ENCODE results near the gene UNG. TPM values are rescaled to one million over a fixed set of nuclear protein-coding genes. Genes with fewer than 3 reads are reported as not detected.

Gene UNG
- total and polyA plus RNA-seq, 2 experiments from 2014 or later, result 27.3 to 32.7 TPM

GRCh38 chr12:109121346-109121880 is 24.0 kb downstream of the UNG start:
- no peaks in the 10 kb centered on the region for H3F3A ChIP-seq (ENCODE audit: insufficient read depth)
- TF ChIP-seq EZH2phosphoT487 (IDR thresholded peaks at IDR 0.05; ENCODE audit: insufficient read depth, low read depth) (no peak), EZH2 (IDR thresholded peaks at IDR 0.05; ENCODE audit: insufficient read depth, poor library complexity, severe bottlenecking) (no peak)
- no peak overlapping the region for H3K4me2 ChIP-seq (ENCODE audit: unreplicated experiment)
- H3K27me3 ChIP-seq (replicated peaks; ENCODE audit: insufficient read depth), result no peaks in the 10 kb centered on the region
- H3K27ac ChIP-seq, result no peak overlapping the region
- H4K20me1 ChIP-seq (ENCODE audit: insufficient read depth), result no peaks in the 10 kb centered on the region
- in situ Hi-C loops (cut with MboI), result no loop called here
- WGBS, 2 experiments (ENCODE audit: low coverage in 1 of 2, low lambda C conversion rate in 2 of 2, missing lambda C conversion rate in 2 of 2), result 60 to 61% methylated on average over 3 of the region's 3 CpGs
- H3K9me3 ChIP-seq (ENCODE audit: low read depth), result no peaks in the 10 kb centered on the region
- DNase-seq, result no peak
- H3K4me1 ChIP-seq (ENCODE audit: insufficient read depth), result no peaks in the 10 kb centered on the region
- no peaks in the 10 kb centered on the region for H3K79me2 ChIP-seq (ENCODE audit: insufficient read depth)
- no peaks in the 10 kb centered on the region for H3K9me2 ChIP-seq (ENCODE audit: insufficient read depth)
- H3K9ac ChIP-seq, result no peak overlapping the region
- H3K4me3 ChIP-seq, result no peak overlapping the region
- no peak overlapping the region for H2AFZ ChIP-seq
- H3K36me3 ChIP-seq (ENCODE audit: low read depth), result no peaks in the 10 kb centered on the region

DNA sequence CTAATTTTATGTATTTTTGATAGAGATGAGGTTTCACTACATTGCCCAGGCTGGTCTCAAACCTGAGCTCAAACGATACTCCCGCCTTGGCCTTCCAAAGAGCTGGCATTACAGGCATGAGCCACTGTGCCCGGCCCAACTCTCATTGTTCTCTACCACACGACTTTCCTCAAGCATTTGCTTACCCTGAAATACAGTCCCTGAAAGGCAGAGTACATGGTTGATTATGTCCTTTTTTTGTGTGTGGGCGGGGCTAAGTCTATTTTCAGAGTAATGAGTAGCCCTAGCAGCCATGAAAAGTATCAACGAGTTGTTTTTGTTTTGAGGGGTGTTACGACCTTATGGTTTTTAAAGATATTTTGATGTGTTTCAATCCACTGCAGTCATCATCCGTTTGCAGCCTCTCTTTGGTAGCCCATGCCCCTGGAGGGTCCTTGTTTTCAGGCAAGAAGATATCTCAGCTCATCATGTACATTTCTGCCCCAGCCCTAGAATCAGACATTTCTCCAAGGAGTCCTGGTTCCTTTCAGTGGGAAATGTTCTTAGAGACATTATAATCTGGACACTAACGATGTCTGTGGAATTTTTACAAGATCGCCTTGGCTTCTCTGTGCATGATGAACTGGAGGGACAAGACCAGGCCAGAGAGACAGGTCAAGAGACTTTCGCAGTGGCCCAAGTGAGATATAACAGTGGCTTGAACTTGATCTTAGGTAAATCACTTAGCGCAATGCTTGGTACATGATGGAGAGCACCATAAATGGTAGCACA is 27.7 kb downstream of the UNG start:
- Histone ChIP-seq H3K36me3 (ENCODE audit: low read depth) (no peaks in the 10 kb centered on the region), H3K4me1 (ENCODE audit: insufficient read depth) (no peaks in the 10 kb centered on the region), H2AFZ (no peak overlapping the region), H3K79me2 (ENCODE audit: insufficient read depth) (no peaks in the 10 kb centered on the region), H3K9me3 (ENCODE audit: low read depth) (no peaks in the 10 kb centered on the region), H3K4me2 (ENCODE audit: unreplicated experiment) (no peak overlapping the region), H3K9ac (no peak overlapping the region), H3K27me3 (replicated peaks; ENCODE audit: insufficient read depth) (no peaks in the 10 kb centered on the region), H4K20me1 (ENCODE audit: insufficient read depth) (no peaks in the 10 kb centered on the region), H3F3A (ENCODE audit: insufficient read depth) (no peaks in the 10 kb centered on the region), H3K4me3 (no peak overlapping the region), H3K9me2 (ENCODE audit: insufficient read depth) (no peaks in the 10 kb centered on the region), H3K27ac (no peak overlapping the region)
- WGBS, 2 experiments (ENCODE audit: low coverage in 1 of 2, low lambda C conversion rate in 2 of 2, missing lambda C conversion rate in 2 of 2), result 62 to 68% methylated on average over 12 of the region's 12 CpGs
- no peak for TF ChIP-seq EZH2 (IDR thresholded peaks at IDR 0.05; ENCODE audit: insufficient read depth, poor library complexity, severe bottlenecking)
- TF ChIP-seq EZH2phosphoT487 (IDR thresholded peaks at IDR 0.05; ENCODE audit: insufficient read depth, low read depth), result no peak
- in situ Hi-C loops (cut with MboI), result no loop called here
- DNase-seq, result no peak

GRCh38 chr12:109125791-109126190 is 28.4 kb downstream of the UNG start:
- H3K9ac ChIP-seq, result no peak overlapping the region
- WGBS, 2 experiments (ENCODE audit: low coverage in 1 of 2, low lambda C conversion rate in 2 of 2, missing lambda C conversion rate in 2 of 2), result 72 to 78% methylated on average over 7 of the region's 7 CpGs
- H4K20me1 ChIP-seq (ENCODE audit: insufficient read depth), result no peaks in the 10 kb centered on the region
- H3K9me2 ChIP-seq (ENCODE audit: insufficient read depth), result no peaks in the 10 kb centered on the region
- no peak for DNase-seq
- H3K36me3 ChIP-seq (ENCODE audit: low read depth), result no peaks in the 10 kb centered on the region
- no peaks in the 10 kb centered on the region for H3K27me3 ChIP-seq (replicated peaks; ENCODE audit: insufficient read depth)
- no peaks in the 10 kb centered on the region for H3K4me1 ChIP-seq (ENCODE audit: insufficient read depth)
- in situ Hi-C loops (cut with MboI), result no loop called here
- H3K9me3 ChIP-seq (ENCODE audit: low read depth), result no peaks in the 10 kb centered on the region
- TF ChIP-seq EZH2phosphoT487 (IDR thresholded peaks at IDR 0.05; ENCODE audit: insufficient read depth, low read depth), result no peak
- no peak for TF ChIP-seq EZH2 (IDR thresholded peaks at IDR 0.05; ENCODE audit: insufficient read depth, poor library complexity, severe bottlenecking)
- no peak overlapping the region for H3K4me2 ChIP-seq (ENCODE audit: unreplicated experiment)
- H2AFZ ChIP-seq, result no peak overlapping the region
- H3K4me3 ChIP-seq, result no peak overlapping the region
- H3K27ac ChIP-seq, result no peak overlapping the region
- H3K79me2 ChIP-seq (ENCODE audit: insufficient read depth), result no peaks in the 10 kb centered on the region
- H3F3A ChIP-seq (ENCODE audit: insufficient read depth), result no peaks in the 10 kb centered on the region

- 63 to 65% methylated on average over 3 of the region's 3 CpGs for WGBS, 2 experiments (ENCODE audit: low coverage in 1 of 2, low lambda C conversion rate in 2 of 2, missing lambda C conversion rate in 2 of 2)
- no peaks in the 10 kb centered on the region for H3K9me3 ChIP-seq (ENCODE audit: low read depth)
Observed at GRCh38 chr12:109126784-109127183, 29.4 kb downstream of the UNG start.

More at GRCh38 chr12:109126784-109127183, 29.4 kb downstream of the UNG start:
- Histone ChIP-seq H3K36me3 (ENCODE audit: low read depth) (no peaks in the 10 kb centered on the region), H3K9me2 (ENCODE audit: insufficient read depth) (no peaks in the 10 kb centered on the region), H3K27me3 (replicated peaks; ENCODE audit: insufficient read depth) (peaks cover 1% of the 10 kb centered on the region; the same call in 1 of the 2 replicates), H4K20me1 (ENCODE audit: insufficient read depth) (no peaks in the 10 kb centered on the region), H2AFZ (no peak overlapping the region), H3F3A (ENCODE audit: insufficient read depth) (no peaks in the 10 kb centered on the region), H3K4me1 (ENCODE audit: insufficient read depth) (peaks cover 6% of the 10 kb centered on the region; the same call in 1 of the 2 replicates), H3K27ac (no peak overlapping the region), H3K4me3 (no peak overlapping the region), H3K4me2 (ENCODE audit: unreplicated experiment) (no peak overlapping the region), H3K79me2 (ENCODE audit: insufficient read depth) (no peaks in the 10 kb centered on the region), H3K9ac (no peak overlapping the region)
- no peak for DNase-seq
- in situ Hi-C loops (cut with MboI), result no loop called here
- TF ChIP-seq EZH2 (IDR thresholded peaks at IDR 0.05; ENCODE audit: insufficient read depth, poor library complexity, severe bottlenecking) (no peak), EZH2phosphoT487 (IDR thresholded peaks at IDR 0.05; ENCODE audit: insufficient read depth, low read depth) (no peak)

Data from GM23248 (cell line).